Measurements from ENCODE around the gene TBC1D10A. TPM values are rescaled to one million over a fixed set of nuclear protein-coding genes. Genes with fewer than 3 reads are reported as not detected.

The TBC1D10A gene
- total RNA-seq, 1 donor from 2014 or later = 10.6 TPM

GRCh38 chr22:30247561-30247960 is 79.2 kb downstream of the TBC1D10A start:
- peaks cover 21% of the 10 kb centered on the region for H3K4me1 Mint-ChIP-seq (ENCODE audit: low read depth)
- H3K36me3 Mint-ChIP-seq (ENCODE audit: insufficient read depth) = no peaks in the 10 kb centered on the region
- H3K27ac Mint-ChIP-seq = no peak overlapping the region
- peak overlapping the region; percentile 69 for H3K4me3 Mint-ChIP-seq (ENCODE audit: low read depth)
- no peaks in the 10 kb centered on the region for H3K9me3 Mint-ChIP-seq (ENCODE audit: low read depth)
- no peak for DNase-seq (ENCODE audit: low spot score, unreplicated experiment)
- H3K27me3 Mint-ChIP-seq = peaks cover 23% of the 10 kb centered on the region
- no peak for TF ChIP-seq CTCF (IDR thresholded peaks at IDR 0.05; ENCODE audit: unreplicated experiment)

GRCh38 chr22:30246814-30247376 is 79.8 kb downstream of the TBC1D10A start:
- no peaks in the 10 kb centered on the region for H3K9me3 Mint-ChIP-seq (ENCODE audit: low read depth)
- TF ChIP-seq CTCF (IDR thresholded peaks at IDR 0.05; ENCODE audit: unreplicated experiment) = no peak
- no peak overlapping the region for H3K27ac Mint-ChIP-seq
- peaks cover 23% of the 10 kb centered on the region for H3K27me3 Mint-ChIP-seq
- H3K4me3 Mint-ChIP-seq (ENCODE audit: low read depth) = peak overlapping the region; percentile 69
- no peaks in the 10 kb centered on the region for H3K36me3 Mint-ChIP-seq (ENCODE audit: insufficient read depth)
- DNase-seq (ENCODE audit: low spot score, unreplicated experiment) = no peak
- peaks cover 21% of the 10 kb centered on the region for H3K4me1 Mint-ChIP-seq (ENCODE audit: low read depth)

- Mint-ChIP-seq H3K4me3 (ENCODE audit: low read depth) (peak within 1 kb of the TSS; percentile 82), H3K27ac (peak within 1 kb of the TSS; percentile 73), H3K9me3 (ENCODE audit: low read depth) (no peaks in the 10 kb centered on the region), H3K27me3 (peaks cover 23% of the 10 kb centered on the region), H3K36me3 (ENCODE audit: insufficient read depth) (no peaks in the 10 kb centered on the region), H3K4me1 (ENCODE audit: low read depth) (peaks cover 21% of the 10 kb centered on the region)
- peak; percentile 29 for TF ChIP-seq CTCF (IDR thresholded peaks at IDR 0.05; ENCODE audit: unreplicated experiment)
- DNase-seq (ENCODE audit: low spot score, unreplicated experiment) = peak; percentile 30
Measured at GRCh38 chr22:30245985-30246813, 80.5 kb downstream of the TBC1D10A start, which contains the start of gene LIF. Gene LIF (minus strand): TSS chr22:30246759. CDS start chr22:30246695, 64 bp downstream.

- peaks cover 21% of the 10 kb centered on the region for H3K4me1 Mint-ChIP-seq (ENCODE audit: low read depth)
- peaks cover 23% of the 10 kb centered on the region for H3K27me3 Mint-ChIP-seq
- no peak for TF ChIP-seq CTCF (IDR thresholded peaks at IDR 0.05; ENCODE audit: unreplicated experiment)
- peak overlapping the region; percentile 82 for H3K4me3 Mint-ChIP-seq (ENCODE audit: low read depth)
- H3K27ac Mint-ChIP-seq = no peak overlapping the region
- H3K36me3 Mint-ChIP-seq (ENCODE audit: insufficient read depth) = no peaks in the 10 kb centered on the region
- DNase-seq (ENCODE audit: low spot score, unreplicated experiment) = no peak
- no peaks in the 10 kb centered on the region for H3K9me3 Mint-ChIP-seq (ENCODE audit: low read depth)
Measured at GRCh38 chr22:30245181-30245984, 81.4 kb downstream of the TBC1D10A start.

GRCh38 chr22:30244641-30245040 is 82.1 kb downstream of the TBC1D10A start:
- H3K27ac Mint-ChIP-seq = no peak overlapping the region
- TF ChIP-seq CTCF (IDR thresholded peaks at IDR 0.05; ENCODE audit: unreplicated experiment) = no peak
- peaks cover 19% of the 10 kb centered on the region for H3K4me1 Mint-ChIP-seq (ENCODE audit: low read depth)
- peaks cover 23% of the 10 kb centered on the region for H3K27me3 Mint-ChIP-seq
- DNase-seq (ENCODE audit: low spot score, unreplicated experiment) = no peak
- H3K4me3 Mint-ChIP-seq (ENCODE audit: low read depth) = peak overlapping the region; percentile 16
- no peaks in the 10 kb centered on the region for H3K9me3 Mint-ChIP-seq (ENCODE audit: low read depth)
- no peaks in the 10 kb centered on the region for H3K36me3 Mint-ChIP-seq (ENCODE audit: insufficient read depth)
